Tibial nerve (tissue), 4 donors: ENCODE results near the gene MSMP. TPM values are rescaled to one million over a fixed set of nuclear protein-coding genes. Genes with fewer than 3 reads are reported as not detected.

ENCODE experiments used
- DNase-seq, 2 donors: peaks; one replicate each; pipeline ENCODE4 v3.0.0-alpha.2; 2019; ENCODE audit warnings: low spot score in 2 of 2
- H3K27ac ChIP-seq, 4 donors: fragments of 200-600 bp; sonication (generic) in 3 of 4; one replicate each; pipeline ENCODE4 v1.5.1; 2017 to 2019; ENCODE audit warnings: mild to moderate bottlenecking in 1 of 4
- H3K27me3 ChIP-seq, 2 donors: fragments of 200-600 bp; sonication (generic) in 1 of 2; one replicate each; pipeline versions ENCODE4 v1.5.1 to v1.6.0; 2017 to 2019
- H3K36me3 ChIP-seq, 3 donors: fragments of 200-600 bp; sonication (generic); one replicate each; pipeline ENCODE4 v1.5.1; 2018 to 2019
- H3K4me1 ChIP-seq, 4 donors: fragments of 200-600 bp; sonication (generic) in 3 of 4; one replicate each; pipeline ENCODE4 v1.5.1; 2017 to 2019
- H3K4me3 ChIP-seq, 4 donors: fragments of 200-600 bp; sonication (generic) in 3 of 4; one replicate each; pipeline ENCODE4 v1.5.1; 2017 to 2019; ENCODE audit warnings: mild to moderate bottlenecking in 1 of 4, moderate library complexity in 1 of 4
- H3K9me3 ChIP-seq, 4 donors: fragments of 200-600 bp; sonication (generic) in 3 of 4; one replicate each; pipeline ENCODE4 v1.5.1; 2017 to 2019
- EP300 ChIP-seq, 2 donors: sonication (generic); formaldehyde crosslinking; IDR thresholded peaks; one replicate each; pipeline ENCODE4 v1.6.1; 2017; ENCODE audit warnings: antibody characterized with exemption in 2 of 2, mild to moderate bottlenecking in 1 of 2
- POLR2A ChIP-seq, 2 donors: fragments of 450-650 bp; IDR thresholded peaks; one replicate each; pipeline ENCODE4 v1.6.1; 2017; ENCODE audit warnings: antibody characterized with exemption in 2 of 2, mild to moderate bottlenecking in 2 of 2, moderate library complexity in 2 of 2
- WGBS, 2 donors: methylation state at CpG; one replicate each; pipeline ENCODE4 v1.1.5; 2018; 5-methylcytosine and 5-hydroxymethylcytosine counted together
- total RNA-seq, 4 donors: library from RNA; depleted of rRNA; stranded (reverse); fragments of >200 nt; gene quantifications; one replicate each; pipeline ENCODE4 v1.1.0, GENCODE V29; 2016
- TF ChIP-seq, protein P1 (sequence below), 5 experiments: fragments of 200-600 bp in 3 of 5; fragments of 450-650 bp in 2 of 5; sonication (generic) in 3 of 5; IDR thresholded peaks; one replicate each; pipeline ENCODE4 v1.5.1; 2016 to 2019; ENCODE audit warnings: antibody characterized with exemption in 5 of 5, mild to moderate bottlenecking in 3 of 5, moderate library complexity in 2 of 5

Gene MSMP
- total RNA-seq, 4 donors from 2014 or later = not detected

DNA sequence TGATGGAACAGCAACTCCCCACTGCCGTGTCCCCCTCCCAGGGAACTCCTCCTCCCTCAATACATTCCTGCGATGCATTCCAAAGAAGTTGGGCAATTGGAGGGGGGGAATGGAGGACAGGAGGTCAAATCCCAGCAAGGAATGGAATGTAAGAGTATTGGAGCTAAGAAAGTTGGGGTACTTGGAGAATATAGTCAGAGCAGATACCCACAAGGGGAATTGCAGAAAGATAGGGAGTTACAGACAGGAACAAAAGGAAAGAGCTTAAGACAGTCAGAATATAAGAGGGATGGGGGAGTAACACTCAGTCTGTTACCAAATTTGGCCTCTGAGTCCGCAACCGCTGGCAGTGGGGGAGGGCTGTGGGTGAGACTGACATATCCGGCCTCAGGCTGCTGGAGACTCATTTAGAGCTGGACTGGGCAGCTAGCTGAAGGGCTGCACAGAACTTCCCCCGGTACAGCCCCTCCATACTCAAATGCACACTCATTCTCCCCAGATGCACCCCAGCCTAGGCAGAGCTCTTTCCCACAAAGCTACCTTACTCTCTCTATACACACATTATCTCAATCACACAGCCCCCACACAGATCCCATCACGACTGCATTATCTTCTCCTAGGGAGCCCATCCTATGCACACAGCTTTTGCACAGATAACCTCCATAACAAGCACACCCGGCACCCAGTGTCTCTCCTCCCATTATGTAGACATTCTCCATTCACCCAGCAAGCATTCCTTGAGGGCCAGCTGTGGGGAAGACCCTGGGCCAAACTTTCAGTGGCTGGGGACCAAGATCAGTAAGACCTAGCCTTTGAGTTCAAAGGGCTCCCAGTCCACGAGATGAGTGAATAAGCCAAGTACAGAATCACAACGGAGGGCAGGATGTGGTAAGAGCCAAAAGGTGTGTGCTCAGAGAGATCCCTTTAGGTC is 25.8 kb downstream of the MSMP start:
- TF ChIP-seq, protein P1, sequence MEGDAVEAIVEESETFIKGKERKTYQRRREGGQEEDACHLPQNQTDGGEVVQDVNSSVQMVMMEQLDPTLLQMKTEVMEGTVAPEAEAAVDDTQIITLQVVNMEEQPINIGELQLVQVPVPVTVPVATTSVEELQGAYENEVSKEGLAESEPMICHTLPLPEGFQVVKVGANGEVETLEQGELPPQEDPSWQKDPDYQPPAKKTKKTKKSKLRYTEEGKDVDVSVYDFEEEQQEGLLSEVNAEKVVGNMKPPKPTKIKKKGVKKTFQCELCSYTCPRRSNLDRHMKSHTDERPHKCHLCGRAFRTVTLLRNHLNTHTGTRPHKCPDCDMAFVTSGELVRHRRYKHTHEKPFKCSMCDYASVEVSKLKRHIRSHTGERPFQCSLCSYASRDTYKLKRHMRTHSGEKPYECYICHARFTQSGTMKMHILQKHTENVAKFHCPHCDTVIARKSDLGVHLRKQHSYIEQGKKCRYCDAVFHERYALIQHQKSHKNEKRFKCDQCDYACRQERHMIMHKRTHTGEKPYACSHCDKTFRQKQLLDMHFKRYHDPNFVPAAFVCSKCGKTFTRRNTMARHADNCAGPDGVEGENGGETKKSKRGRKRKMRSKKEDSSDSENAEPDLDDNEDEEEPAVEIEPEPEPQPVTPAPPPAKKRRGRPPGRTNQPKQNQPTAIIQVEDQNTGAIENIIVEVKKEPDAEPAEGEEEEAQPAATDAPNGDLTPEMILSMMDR (IDR thresholded peaks at IDR 0.05) = no peak
- TF ChIP-seq EP300 (IDR thresholded peaks at IDR 0.05) = peak in 1 of 2 donors; percentile 58
- peak in 1 of 2 donors; percentile 42 for TF ChIP-seq POLR2A (IDR thresholded peaks at IDR 0.05)
- Histone ChIP-seq H3K4me1 (peaks cover 0 to 64% (median 59%) of the 10 kb centered on the region in 4 donors), H3K4me3 (peak overlapping the region in 3 of 4 donors; percentile 6 to 85 (median 33)), H3K27me3 (no peaks in the 10 kb centered on the region), H3K27ac (peak overlapping the region; percentile 38 to 99 (median 82)), H3K36me3 (peaks cover 0 to 32% (median 13%) of the 10 kb centered on the region in 3 donors), H3K9me3 (no peaks in the 10 kb centered on the region)
- DNase-seq = peak; percentile 42 to 67
- WGBS, 2 donors = 6% methylated on average over 10 of the region's 10 CpGs

DNA sequence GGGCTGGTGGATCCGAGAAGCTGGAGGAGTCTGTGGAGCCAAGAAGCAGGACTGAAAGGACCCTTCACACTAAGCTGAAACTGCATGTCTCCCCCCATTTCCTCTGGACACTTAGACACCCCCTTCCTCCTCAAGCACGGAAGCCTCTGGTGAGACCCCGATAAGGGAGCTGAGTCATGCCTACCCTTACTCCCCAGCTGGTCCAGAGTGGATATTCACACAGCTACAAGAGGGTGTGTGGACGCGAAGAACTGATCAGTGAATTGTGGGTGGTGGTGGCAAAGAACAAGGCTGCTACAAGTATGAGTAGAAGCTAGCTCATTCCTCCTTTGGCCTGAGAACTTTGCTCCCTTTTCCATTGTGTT is 26.4 kb downstream of the MSMP start:
- Histone ChIP-seq H3K9me3 (no peaks in the 10 kb centered on the region), H3K4me3 (peak overlapping the region in 3 of 4 donors; percentile 6 to 85 (median 33)), H3K4me1 (peaks cover 0 to 58% (median 54%) of the 10 kb centered on the region in 4 donors), H3K27ac (peak overlapping the region; percentile 38 to 99 (median 82)), H3K27me3 (no peaks in the 10 kb centered on the region), H3K36me3 (peaks cover 0 to 39% (median 13%) of the 10 kb centered on the region in 3 donors)
- 21 to 30% methylated on average over 5 of the region's 5 CpGs for WGBS, 2 donors
- DNase-seq = no peak
- TF ChIP-seq, protein P1 (IDR thresholded peaks at IDR 0.05) = no peak
- TF ChIP-seq POLR2A (IDR thresholded peaks at IDR 0.05) (no peak), EP300 (IDR thresholded peaks at IDR 0.05) (no peak)

DNA sequence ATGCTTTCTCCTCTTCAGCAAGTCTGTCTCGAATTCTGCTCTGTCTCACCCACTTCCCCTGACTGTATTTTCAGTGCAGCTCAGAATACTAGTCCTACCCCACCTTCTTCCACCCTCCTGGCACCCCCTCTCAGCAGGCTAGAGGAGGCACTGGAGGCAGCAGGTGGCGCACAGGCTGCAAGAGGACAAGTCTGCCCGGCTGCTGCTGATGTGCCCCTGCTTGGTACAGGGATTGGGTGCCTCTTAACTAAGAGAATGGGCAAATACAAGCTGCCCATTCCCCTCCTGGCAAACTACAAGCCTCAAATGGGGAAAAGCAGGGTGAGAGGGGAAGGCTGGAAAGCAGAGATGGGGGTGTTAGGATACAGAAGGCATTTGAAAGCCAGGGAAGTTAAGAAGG is 27.1 kb downstream of the MSMP start:
- H3K4me1 ChIP-seq = peaks cover 0 to 58% (median 53%) of the 10 kb centered on the region in 4 donors
- WGBS, 2 donors = 13 to 27% methylated on average over 3 of the region's 3 CpGs
- no peaks in the 10 kb centered on the region for H3K27me3 ChIP-seq
- H3K36me3 ChIP-seq = peaks cover 4 to 46% (median 13%) of the 10 kb centered on the region in 3 donors
- H3K4me3 ChIP-seq = peak overlapping the region in 1 of 4 donors; percentile 85
- no peak for DNase-seq
- TF ChIP-seq EP300 (IDR thresholded peaks at IDR 0.05) = no peak
- TF ChIP-seq POLR2A (IDR thresholded peaks at IDR 0.05) = no peak
- TF ChIP-seq, protein P1 (IDR thresholded peaks at IDR 0.05) = no peak
- H3K27ac ChIP-seq = peak overlapping the region in 3 of 4 donors; percentile 70 to 99 (median 94)
- H3K9me3 ChIP-seq = no peaks in the 10 kb centered on the region

DNA sequence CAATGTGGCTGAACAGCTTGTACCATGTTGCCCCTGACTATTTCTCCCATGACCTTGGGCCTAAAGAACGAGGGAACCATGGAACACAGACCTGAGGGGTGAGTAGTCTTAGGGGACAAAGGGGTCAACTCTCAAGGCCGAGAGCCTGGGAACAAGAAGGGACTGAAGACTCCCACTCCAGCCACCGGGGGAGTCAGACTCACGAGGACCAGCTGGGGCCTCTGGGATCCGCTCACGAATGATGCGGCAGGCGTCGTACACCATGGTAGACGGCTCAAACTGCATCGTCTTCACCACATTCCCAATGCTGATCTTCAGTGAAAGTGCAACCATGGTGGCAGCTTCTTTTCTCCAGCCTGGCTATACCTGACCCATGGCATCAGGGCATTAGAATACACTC is 28.7 kb downstream of the MSMP start:
- H3K27me3 ChIP-seq = no peaks in the 10 kb centered on the region
- peaks cover 0 to 50% (median 44%) of the 10 kb centered on the region in 4 donors for H3K4me1 ChIP-seq
- H3K36me3 ChIP-seq = peaks cover 10 to 62% (median 19%) of the 10 kb centered on the region in 3 donors
- WGBS, 2 donors = 90 to 93% methylated on average over 10 to 11 of the region's 11 CpGs
- H3K27ac ChIP-seq = no peak overlapping the region
- DNase-seq = no peak
- no peak for TF ChIP-seq EP300 (IDR thresholded peaks at IDR 0.05)
- no peak for TF ChIP-seq POLR2A (IDR thresholded peaks at IDR 0.05)
- TF ChIP-seq, protein P1 (IDR thresholded peaks at IDR 0.05) = no peak
- H3K9me3 ChIP-seq = no peaks in the 10 kb centered on the region
- no peak overlapping the region for H3K4me3 ChIP-seq

DNA sequence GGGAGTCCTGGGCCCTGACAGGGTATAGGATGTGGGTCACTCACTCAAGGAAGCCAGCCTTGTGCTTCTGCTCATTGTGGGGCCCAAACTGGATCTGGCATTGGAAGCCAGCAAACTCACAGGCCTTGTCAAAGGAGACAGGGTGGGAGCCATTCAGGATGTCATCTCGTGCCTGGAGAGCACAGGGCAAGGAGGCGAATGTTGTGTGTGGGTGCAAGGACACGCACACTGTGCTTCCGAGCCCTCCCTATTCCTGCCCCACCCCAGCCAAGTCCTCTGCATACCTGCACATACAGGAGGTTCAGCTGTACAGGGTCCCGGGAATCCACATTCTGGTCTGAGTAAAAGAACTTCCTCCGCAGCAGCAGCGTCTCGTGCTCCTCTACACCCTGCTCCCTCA is 30.2 kb downstream of the MSMP start:
- no peaks in the 10 kb centered on the region for H3K27me3 ChIP-seq
- H3K4me3 ChIP-seq = no peak overlapping the region
- H3K9me3 ChIP-seq = no peaks in the 10 kb centered on the region
- 98% methylated on average over 8 of the region's 8 CpGs for WGBS, 2 donors
- peaks cover 13 to 76% (median 34%) of the 10 kb centered on the region in 3 donors for H3K36me3 ChIP-seq
- DNase-seq = no peak
- H3K4me1 ChIP-seq = peaks cover 0 to 35% (median 30%) of the 10 kb centered on the region in 4 donors
- TF ChIP-seq POLR2A (IDR thresholded peaks at IDR 0.05) (no peak), EP300 (IDR thresholded peaks at IDR 0.05) (no peak)
- TF ChIP-seq, protein P1 (IDR thresholded peaks at IDR 0.05) = no peak
- no peak overlapping the region for H3K27ac ChIP-seq
